ENCODE data around the gene VPS26B.
"Not testable (repeated sequence)": the region's sequence is repeated elsewhere in the genome, so short reads cannot be mapped to it uniquely, and the experiment has no call there.

VPS26B gene

DNA sequence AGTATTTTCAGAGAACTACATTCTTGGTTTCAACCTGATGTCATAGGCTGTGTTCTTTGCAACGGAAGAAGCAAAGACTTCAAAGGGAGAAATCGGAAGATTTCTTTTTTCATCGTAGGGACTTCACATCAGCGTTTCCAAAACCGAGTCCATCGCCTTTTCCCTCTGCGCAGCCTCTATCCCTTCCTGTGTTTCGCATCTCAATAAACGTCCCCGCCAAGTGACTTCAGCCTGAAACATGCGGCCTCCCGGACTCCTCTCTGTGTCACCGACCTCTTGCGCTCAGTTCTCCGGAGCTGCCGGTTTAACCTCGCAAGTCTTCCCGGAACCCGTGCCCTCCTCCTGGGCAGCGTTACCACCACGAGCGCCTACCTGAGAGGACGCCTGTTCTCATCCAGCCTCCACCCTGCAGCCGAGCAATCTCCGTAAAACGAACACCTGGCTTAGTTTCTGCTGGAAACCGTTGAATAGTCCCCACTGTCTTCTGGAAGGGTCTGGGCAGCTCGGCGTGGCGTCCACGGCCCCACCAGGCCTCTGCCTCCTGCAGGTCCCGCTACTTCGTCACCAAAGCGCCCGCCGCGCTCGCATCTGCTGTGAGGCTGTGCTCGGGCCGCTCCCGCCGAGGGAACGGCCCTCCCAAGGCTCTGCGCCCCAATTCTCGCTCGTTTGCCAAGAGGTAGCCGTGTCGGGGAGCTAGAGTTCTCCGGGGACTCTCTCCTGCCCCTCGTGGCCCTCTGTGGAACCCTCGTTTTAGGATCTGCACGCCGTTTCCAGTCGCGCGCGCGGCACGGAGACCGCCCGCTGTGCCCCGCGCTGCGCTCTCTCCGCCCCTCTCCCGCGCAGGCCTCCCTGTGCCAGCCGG lies 51.3 kb downstream of the VPS26B start, which contains the start of gene GLB1L3:
TSS of gene GLB1L3 (plus strand) at position 846 of the 862 bp plus-strand sequence. CDS start 362 bp downstream, outside the sequence.
- DNase-seq (ENCODE audit: insufficient read length) (peak; percentile 57), FAIRE-seq (peak; percentile 91)
- TF ChIP-seq POLR2A (IDR thresholded peaks at IDR 0.05; ENCODE audit: low read depth, low read length), result peak; percentile 38; the same call in 1 of the 2 replicates
- TF ChIP-seq POLR2AphosphoS5 (IDR thresholded peaks at IDR 0.05; ENCODE audit: low read depth, low read length), result no peak
- no peak for TF ChIP-seq TAF1 (IDR thresholded peaks at IDR 0.05; ENCODE audit: borderline replicate concordance, low read depth, low read length)

DNA sequence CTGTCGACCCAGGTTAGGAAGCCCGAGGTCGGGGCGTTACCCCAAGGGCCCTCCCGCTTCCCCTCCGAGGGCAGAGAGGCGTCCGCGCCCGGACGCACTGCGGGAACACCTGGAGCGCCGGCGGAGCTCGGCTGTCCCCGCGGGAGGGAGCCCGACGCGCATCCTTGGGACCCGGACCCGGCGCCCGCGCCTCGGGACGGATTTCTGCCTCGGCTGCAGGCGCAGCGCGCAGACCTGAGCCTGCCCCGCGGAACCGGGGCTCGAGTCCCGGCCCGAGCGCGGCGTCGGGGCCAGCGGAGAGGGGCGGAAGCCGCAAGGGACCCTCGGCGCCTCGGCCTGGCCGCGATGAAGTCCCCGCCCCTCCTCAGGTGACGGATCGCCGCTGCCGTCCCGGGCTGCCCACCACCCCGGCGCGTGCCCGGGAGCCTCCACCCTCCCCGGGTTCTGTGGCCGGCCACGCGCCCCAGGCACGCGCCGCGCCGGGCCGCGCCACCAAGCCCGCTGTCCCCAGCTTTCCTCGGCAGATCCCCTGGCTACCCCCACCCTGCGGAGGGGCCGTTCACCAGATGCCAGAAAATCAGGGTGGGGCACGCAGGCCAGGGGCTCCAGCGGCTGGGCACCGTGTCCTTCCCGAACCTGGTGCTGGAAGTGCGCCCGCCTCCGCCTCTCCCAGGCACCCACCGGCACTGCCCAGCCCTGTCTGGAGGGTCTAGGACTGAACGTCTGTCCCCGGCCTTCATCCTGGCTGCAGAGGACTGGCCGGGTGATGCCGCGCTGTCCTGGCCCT lies 52.1 kb downstream of the VPS26B start:
- TF ChIP-seq POLR2AphosphoS5 (IDR thresholded peaks at IDR 0.05; ENCODE audit: low read depth, low read length) (no peak), TAF1 (IDR thresholded peaks at IDR 0.05; ENCODE audit: borderline replicate concordance, low read depth, low read length) (no peak), POLR2A (IDR thresholded peaks at IDR 0.05; ENCODE audit: low read depth, low read length) (no peak)
- DNase-seq (ENCODE audit: insufficient read length) (no peak), FAIRE-seq (no peak)

DNA sequence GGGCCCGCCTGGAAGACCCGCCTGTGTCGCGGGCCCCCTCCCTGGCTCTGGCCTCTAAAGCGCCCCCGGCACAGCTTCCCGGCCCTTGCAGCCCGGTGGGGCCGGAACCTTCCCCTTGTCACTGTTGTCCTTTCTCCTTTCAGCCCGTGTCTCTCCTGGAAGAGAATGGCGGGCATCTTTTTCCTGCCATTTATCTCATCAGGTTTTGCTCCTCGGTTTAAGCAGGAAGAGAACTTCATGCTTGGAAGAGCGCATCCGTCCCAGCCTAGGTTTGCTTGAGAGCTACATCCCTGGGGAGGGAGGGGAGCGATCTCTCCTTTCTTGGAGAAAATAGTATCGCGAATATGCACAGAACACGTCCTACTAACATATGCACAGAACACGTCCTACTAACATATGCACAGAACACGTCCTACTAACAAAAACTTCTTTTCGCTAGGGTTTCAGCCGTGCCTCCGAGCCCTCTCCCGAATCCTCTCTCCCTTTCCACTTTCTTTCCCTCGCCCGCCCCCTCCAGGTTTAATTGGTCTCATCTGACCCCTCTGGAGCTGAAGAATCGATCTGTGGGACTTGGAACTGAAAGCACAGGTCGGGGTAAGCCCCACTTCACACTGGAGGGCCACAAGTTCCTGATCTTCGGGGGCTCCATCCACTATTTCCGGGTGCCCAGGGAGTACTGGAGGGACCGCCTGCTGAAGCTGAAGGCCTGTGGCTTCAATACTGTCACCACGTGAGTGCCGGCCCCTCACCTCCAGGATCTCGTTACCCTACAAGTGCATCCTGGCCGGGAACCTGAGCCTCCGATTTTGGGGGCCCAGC lies 52.9 kb downstream of the VPS26B start:
- TF ChIP-seq TAF1 (IDR thresholded peaks at IDR 0.05; ENCODE audit: borderline replicate concordance, low read depth, low read length) (no peak), POLR2A (IDR thresholded peaks at IDR 0.05; ENCODE audit: low read depth, low read length) (no peak), POLR2AphosphoS5 (IDR thresholded peaks at IDR 0.05; ENCODE audit: low read depth, low read length) (no peak)
- FAIRE-seq, result no peak
- no peak for DNase-seq (ENCODE audit: insufficient read length)

GRCh38 chr11:134278356-134278755 lies 53.9 kb downstream of the VPS26B start:
- FAIRE-seq (no peak), DNase-seq (ENCODE audit: insufficient read length) (no peak)
- no peak for TF ChIP-seq POLR2A (IDR thresholded peaks at IDR 0.05; ENCODE audit: low read depth, low read length)
- no peak for TF ChIP-seq POLR2AphosphoS5 (IDR thresholded peaks at IDR 0.05; ENCODE audit: low read depth, low read length)
- no peak for TF ChIP-seq TAF1 (IDR thresholded peaks at IDR 0.05; ENCODE audit: borderline replicate concordance, low read depth, low read length)

DNA sequence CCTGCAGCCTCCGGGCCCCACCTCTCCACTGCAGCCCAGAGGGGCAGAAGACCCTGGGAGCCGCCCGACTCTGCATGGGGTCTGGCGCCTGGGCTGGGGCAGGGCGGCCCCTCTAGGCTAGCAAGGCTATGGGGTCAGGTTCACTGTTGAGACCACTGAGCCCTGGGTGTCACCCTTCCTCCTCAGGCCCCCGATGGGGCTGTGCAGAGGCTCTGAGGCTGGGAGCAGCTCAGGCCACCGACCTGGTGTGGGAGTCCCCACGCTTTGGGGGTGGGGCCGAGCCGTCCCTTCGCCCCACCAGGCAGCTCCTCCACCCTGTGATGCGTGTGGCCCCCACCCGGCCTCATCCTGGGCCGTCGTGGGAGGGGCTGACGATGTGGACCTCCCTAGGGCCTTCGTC lies 57.2 kb downstream of the VPS26B start:
- FAIRE-seq, result not testable (repeated sequence)

GRCh38 chr11:134282121-134283045 lies 57.9 kb downstream of the VPS26B start:
- no peak for FAIRE-seq
- no peak for DNase-seq (ENCODE audit: insufficient read length)

More for the DNA sequence above, 57.2 kb downstream of the VPS26B start:
- DNase-seq (ENCODE audit: insufficient read length), result not testable (repeated sequence)

DNA sequence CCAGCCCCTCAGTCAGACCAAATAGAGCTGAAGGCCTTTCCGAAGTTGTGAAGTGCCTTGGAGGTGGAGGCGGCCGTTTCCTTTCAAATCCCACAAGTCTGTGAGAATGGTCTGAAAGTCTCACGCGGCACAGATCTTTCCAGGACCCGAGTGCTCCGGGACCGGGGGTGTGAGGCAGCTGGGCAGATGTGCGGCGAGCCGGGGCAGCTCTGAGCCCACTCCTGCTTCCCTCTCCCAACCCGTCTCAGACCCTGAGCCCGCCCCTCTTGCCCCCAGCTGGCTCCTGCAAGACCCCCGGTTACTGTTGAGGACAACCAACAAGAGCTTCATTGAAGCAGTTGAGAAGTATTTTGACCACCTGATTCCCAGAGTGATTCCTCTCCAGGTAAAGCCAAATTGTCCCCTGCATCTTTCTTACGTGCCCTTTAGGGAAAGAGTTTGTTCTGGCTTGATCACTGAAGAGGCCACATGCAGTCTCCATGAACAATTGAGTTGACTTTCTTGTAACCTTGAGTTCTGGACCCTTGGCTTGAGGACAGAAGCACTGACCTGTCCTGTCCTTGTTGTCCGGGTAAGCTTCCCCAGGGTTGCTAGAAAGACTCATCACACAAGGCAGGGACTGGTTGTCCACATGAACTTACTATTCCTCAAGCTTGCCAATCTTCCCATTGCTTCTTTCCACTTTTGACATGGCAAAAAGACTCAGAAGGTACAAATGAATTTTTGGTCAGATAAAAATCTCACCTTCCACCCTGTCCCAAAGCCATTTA lies 59.2 kb downstream of the VPS26B start:
- FAIRE-seq, result no peak

More at GRCh38 chr11:134282121-134283045, 57.9 kb downstream of the VPS26B start:
- TF ChIP-seq TAF1 (IDR thresholded peaks at IDR 0.05; ENCODE audit: borderline replicate concordance, low read depth, low read length), result no peak
- TF ChIP-seq POLR2A (IDR thresholded peaks at IDR 0.05; ENCODE audit: low read depth, low read length), result no peak
- TF ChIP-seq POLR2AphosphoS5 (IDR thresholded peaks at IDR 0.05; ENCODE audit: low read depth, low read length), result no peak

DNA sequence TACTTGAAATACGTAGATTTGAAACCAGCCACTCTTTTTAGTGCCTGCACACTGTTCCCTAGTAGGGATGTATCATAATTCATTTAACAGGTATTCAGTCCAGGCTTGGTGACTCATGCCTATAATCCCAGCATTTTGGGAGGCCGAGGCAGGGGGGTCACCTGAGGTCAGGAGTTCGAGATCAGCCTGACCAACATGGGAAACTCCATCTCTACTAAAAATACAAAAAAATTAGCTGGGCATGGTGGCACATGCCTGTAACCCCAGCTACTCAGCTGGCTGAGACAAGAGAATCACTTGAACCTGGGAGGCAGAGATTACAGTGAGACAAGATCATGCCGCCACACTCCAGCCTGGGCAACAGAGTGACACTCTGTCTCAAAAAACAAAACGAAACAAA lies 59.9 kb downstream of the VPS26B start:
- DNase-seq (ENCODE audit: insufficient read length); FAIRE-seq: not testable (repeated sequence)

More for the DNA sequence above, 59.2 kb downstream of the VPS26B start:
- TF ChIP-seq POLR2AphosphoS5 (IDR thresholded peaks at IDR 0.05; ENCODE audit: low read depth, low read length) (no peak), TAF1 (IDR thresholded peaks at IDR 0.05; ENCODE audit: borderline replicate concordance, low read depth, low read length) (no peak), POLR2A (IDR thresholded peaks at IDR 0.05; ENCODE audit: low read depth, low read length) (no peak)
- no peak for DNase-seq (ENCODE audit: insufficient read length)

DNA sequence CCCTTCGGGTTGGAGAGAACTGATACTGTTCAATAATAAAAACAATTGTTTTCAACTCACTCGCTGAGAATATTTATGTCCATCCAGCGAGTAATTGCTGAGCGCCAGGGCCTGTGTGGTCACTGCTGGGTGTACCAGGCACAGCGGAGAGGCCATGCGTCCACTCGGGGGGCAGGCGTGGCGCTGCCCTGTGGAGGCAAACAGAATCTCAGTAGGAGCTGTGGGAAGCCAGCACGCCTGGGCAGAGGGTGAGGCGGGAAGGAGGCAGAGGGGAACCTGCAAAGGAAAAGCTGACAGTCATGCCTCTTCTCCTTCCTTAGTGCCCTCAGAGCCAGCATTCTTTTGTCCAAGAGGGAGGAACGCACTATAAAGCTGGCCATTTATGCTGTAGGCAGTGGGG lies 63.1 kb downstream of the VPS26B start:
- DNase-seq (ENCODE audit: insufficient read length) (no peak), FAIRE-seq (no peak)

GRCh38 chr11:134288486-134288885 lies 64.0 kb downstream of the VPS26B start:
- FAIRE-seq, result no peak

More for the DNA sequence above, 63.1 kb downstream of the VPS26B start:
- TF ChIP-seq POLR2A (IDR thresholded peaks at IDR 0.05; ENCODE audit: low read depth, low read length) (no peak), POLR2AphosphoS5 (IDR thresholded peaks at IDR 0.05; ENCODE audit: low read depth, low read length) (no peak)

More at GRCh38 chr11:134288486-134288885, 64.0 kb downstream of the VPS26B start:
- DNase-seq (ENCODE audit: insufficient read length), result no peak
- TF ChIP-seq TAF1 (IDR thresholded peaks at IDR 0.05; ENCODE audit: borderline replicate concordance, low read depth, low read length), result no peak
- TF ChIP-seq POLR2AphosphoS5 (IDR thresholded peaks at IDR 0.05; ENCODE audit: low read depth, low read length), result no peak
- TF ChIP-seq POLR2A (IDR thresholded peaks at IDR 0.05; ENCODE audit: low read depth, low read length), result no peak
